T47D (cell line): ENCODE measurements around the gene MSANTD2.
A peak's percentile ranks its signal among the peaks of the same experiment; 100 is the strongest.

Source experiments
- DNase-seq, 2 experiments: peaks; one replicate each; pipeline versions ENCODE4 v3.0.0 to v3.0.0-alpha.2; 2011 to 2012; ENCODE audit warnings: low read depth in 1 of 2, low spot score in 1 of 2
- JUND ChIP-seq: IDR thresholded peaks from 2 replicates; pipeline ENCODE4 v1.6.1; 2012; ENCODE audit warnings: low read depth
- in situ Hi-C: cut with HindIII; loops from 2 replicates; pipeline ENCODE4 v1.10.0; 2016; ENCODE audit warnings: low sequenced_read_pairs, low pct_unique_long_range_greater_than_20kb

MSANTD2 gene

DNA sequence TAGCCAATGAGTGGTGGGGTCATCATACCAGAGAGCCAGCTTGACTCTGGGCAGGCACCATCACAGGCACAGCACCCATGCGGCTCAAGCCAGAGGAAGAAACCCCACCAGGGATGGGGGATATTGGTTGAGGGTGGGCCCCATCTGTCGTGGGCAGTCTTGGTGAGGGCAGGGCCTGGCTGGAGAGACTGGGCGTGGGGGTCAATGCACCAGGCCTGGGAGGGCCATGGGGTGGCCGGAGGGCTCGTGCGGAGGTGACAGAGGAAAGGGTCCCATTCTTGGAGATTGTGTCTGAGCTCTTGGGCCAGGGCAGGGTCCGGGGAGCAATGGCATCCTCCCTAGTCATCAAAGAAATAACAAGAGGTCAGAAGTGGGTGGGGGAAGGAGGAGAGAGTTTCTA lies 46.6 kb downstream of the MSANTD2 start:
- no peak for DNase-seq
- no peak for TF ChIP-seq JUND
- in situ Hi-C loops, result no loop called here

DNA sequence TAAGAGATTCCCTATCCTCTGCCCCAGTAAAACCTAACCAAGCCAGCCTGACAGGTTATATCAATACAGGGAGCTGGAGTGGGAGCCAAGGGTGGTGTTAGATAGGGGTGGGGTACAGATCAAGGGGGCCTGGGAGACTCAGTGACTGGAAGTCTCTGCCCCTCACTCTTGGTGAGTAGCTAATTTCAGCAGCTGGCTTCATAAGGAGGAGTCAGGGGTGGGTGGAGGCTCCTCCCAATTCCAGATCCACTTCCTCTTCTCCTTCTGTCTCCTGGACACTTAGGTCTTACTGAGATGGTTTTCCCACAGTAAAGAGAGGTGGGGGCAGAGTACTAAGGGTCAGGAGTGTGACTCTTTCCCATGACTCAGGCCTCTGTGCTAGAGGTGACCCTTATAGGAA lies 47.0 kb downstream of the MSANTD2 start:
- TF ChIP-seq JUND, result no peak
- in situ Hi-C loops, result no loop called here
- no peak for DNase-seq

- in situ Hi-C loops, result no loop called here
- TF ChIP-seq JUND, result no peak
- no peak for DNase-seq
These were observed 47.6 kb downstream of the MSANTD2 start for GRCh38 chr11:124752471-124753102.

GRCh38 chr11:124751741-124752470 lies 48.3 kb downstream of the MSANTD2 start, which contains the start of gene VSIG2:
TSS of gene VSIG2 (minus strand) at chr11:124752255. CDS start at chr11:124752137, 118 bp downstream.
- in situ Hi-C loops, result no loop called here
- DNase-seq, result no peak
- no peak for TF ChIP-seq JUND

- TF ChIP-seq JUND, result no peak
- DNase-seq, result no peak
- in situ Hi-C loops, result no loop called here
These were observed 48.8 kb downstream of the MSANTD2 start for GRCh38 chr11:124751391-124751740.

DNA sequence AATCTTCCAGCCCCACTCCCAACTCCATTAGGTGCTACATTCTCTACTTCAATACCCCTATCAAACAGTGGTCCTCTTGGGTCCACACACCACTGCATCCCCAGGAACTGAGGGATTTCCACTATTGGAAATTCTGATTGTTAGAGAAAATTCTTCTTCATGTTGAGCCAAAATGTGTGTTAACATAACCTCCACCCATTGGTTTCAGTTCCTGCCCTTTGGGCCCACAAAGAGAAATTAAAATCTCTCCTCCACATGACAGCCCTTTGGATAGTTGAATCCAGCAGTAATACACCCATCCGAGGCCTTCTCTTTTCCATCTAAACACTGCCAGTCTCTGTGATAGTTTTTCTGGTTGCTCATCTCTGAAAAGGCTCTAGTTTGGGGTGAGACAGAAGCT lies 50.3 kb downstream of the MSANTD2 start:
- in situ Hi-C loops, result no loop called here
- no peak for DNase-seq
- TF ChIP-seq JUND, result no peak

DNA sequence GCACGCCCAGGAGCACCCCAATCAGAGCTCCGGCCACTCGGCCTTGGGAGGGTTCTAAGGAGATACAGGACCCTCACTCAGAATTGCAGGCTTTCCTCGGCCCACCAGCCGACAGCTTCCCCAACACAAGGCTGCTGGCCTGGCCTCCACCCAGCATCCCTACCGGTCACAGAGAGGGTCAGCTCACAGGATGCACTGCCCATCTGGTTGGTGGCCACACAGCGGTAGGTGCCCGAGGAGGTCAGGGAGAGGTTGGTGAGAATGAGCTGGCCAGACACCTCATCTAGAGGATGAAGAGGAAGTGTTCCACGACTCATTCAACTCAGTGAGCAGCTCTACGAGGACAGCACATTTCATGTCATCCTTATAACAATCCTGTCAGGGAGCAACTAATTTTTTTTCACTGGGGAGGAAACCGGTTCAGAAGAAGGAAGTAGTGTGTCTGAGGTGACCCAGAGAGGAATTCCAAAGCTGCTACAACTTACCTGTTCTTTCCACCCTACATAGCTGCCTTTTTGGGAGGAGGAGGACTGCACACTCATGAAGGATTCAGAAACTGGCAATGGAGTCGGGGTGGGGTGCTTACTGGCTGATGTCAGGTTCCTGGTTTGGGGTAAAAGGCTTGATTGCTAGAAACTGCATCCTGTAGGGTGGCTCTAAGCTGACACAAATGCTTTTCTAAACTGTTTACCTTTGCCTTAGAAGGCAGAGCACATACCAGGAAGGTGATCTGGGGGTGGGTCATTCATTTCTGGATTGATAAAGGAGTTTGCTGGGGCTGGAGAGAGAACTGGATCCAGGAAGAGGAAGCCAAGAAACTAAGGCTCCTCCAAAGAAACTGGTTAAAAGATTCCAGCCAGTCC lies 51.5 kb downstream of the MSANTD2 start:
- TF ChIP-seq JUND, result no peak
- peak; percentile 55 to 77 for DNase-seq
- in situ Hi-C loops, result no loop called here

DNA sequence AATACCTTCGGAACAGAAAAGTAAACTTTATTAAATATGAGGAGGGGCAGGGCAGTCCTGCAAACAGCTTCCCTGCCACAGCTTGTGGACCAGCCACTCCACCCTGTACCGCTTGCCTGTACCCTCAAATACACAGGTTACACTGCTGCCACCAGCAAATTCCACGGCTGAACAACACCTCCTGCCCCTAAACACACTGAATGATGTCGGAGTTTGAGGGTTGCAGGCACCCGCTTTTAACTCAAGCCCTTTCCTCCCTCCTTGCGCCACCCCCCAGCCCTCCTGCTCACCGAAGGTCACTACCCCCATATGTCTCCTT lies 52.1 kb downstream of the MSANTD2 start:
- in situ Hi-C loops, result no loop called here
- no peak for TF ChIP-seq JUND
- no peak for DNase-seq

GRCh38 chr11:124747406-124748099 lies 52.7 kb downstream of the MSANTD2 start:
- no peak for DNase-seq
- TF ChIP-seq JUND, result no peak
- in situ Hi-C loops, result no loop called here

- no peak for TF ChIP-seq JUND
- DNase-seq, result peak; percentile 91 to 94
- in situ Hi-C loops, result no loop called here
These were observed 53.5 kb downstream of the MSANTD2 start for GRCh38 chr11:124746621-124747243.

GRCh38 chr11:124745835-124746620 lies 54.2 kb downstream of the MSANTD2 start:
- in situ Hi-C loops, result no loop called here
- TF ChIP-seq JUND, result no peak
- peak in 1 of 2 experiments; percentile 54 for DNase-seq
